Activated CD4-positive, alpha-beta memory T cell treated with anti-CD3 and anti-CD28 coated beads for 36 hours (primary cell): Measurements from ENCODE around the gene NFAT5. TPM values are rescaled to one million over a fixed set of nuclear protein-coding genes. Genes with fewer than 3 reads are reported as not detected.
"Not testable (repeated sequence)": the region's sequence is repeated elsewhere in the genome, so short reads cannot be mapped to it uniquely, and the experiment has no call there.

Source experiments
- CTCF ChIA-PET: fragments of 350-600 bp; sonication (Branson Sonifier 250); formaldehyde crosslinking; loops from one replicate; lab custom pipeline; 2021; ENCODE audit warnings: antibody characterized with exemption, inconsistent platforms; lab: Charles Lee
- POLR2A ChIA-PET: fragments of 350-600 bp; sonication (Branson Sonifier 250); formaldehyde crosslinking; loops from one replicate; lab custom pipeline; 2021; ENCODE audit warnings: antibody characterized with exemption; lab: Charles Lee
- DNase-seq: peaks from one replicate; pipeline ENCODE4 v3.0.0-alpha.2; 2020
- H3K27ac Mint-ChIP-seq: one replicate; pipeline ENCODE4 v1.8.0; 2021; ENCODE audit warnings: mixed read lengths
- H3K27me3 Mint-ChIP-seq: one replicate; pipeline ENCODE4 v1.8.0; 2021; ENCODE audit warnings: mixed read lengths
- H3K36me3 Mint-ChIP-seq: one replicate; pipeline ENCODE4 v1.8.0; 2021; ENCODE audit warnings: mixed read lengths
- H3K4me1 Mint-ChIP-seq: one replicate; pipeline ENCODE4 v1.8.0; 2021; ENCODE audit warnings: low read depth, mixed read lengths
- H3K4me3 Mint-ChIP-seq: one replicate; pipeline ENCODE4 v1.8.0; 2021; ENCODE audit warnings: mild to moderate bottlenecking, mixed read lengths
- H3K9me3 Mint-ChIP-seq: one replicate; pipeline ENCODE4 v1.8.0; 2021; ENCODE audit warnings: mixed read lengths
- intact Hi-C: fragments of 100-400 bp; cut with micrococcal nuclease; formaldehyde crosslinking; loops from one replicate; pipeline ENCODE4 v1.15.1; 2023
- total RNA-seq, 2 experiments: library from RNA; stranded (reverse); gene quantifications; one replicate each; pipeline ENCODE4 v1.2.3, GENCODE V29; 2021

The NFAT5 gene
- total RNA-seq, 2 experiments from 2014 or later, result 28.2 to 32.7 TPM

DNA sequence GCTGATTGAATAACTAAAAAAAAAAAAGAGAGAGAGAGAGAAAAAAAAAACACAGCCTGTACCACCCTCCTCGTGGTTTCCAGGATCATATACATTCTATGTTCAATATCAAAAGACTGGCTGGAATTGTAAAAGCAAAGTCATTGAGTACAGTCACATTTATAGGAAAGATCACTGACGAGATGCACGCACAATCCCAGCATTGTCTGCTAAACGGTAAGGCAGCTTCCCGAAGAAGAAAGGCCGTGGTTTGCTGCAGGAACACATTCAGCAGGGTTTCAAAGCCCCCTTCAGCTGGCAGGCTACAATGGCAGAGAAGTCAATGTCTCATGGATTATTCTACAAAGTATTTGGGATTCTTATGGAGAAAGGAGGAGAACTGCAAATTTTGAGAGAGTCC, 151.3 kb downstream of the NFAT5 start:
- peaks cover 4% of the 10 kb centered on the region for H3K36me3 Mint-ChIP-seq
- ChIA-PET CTCF (interaction anchor here (1.2 to 1.3 kb wide), 2 partner anchors 38 to 321 kb away, joined by 3 read pairs; partner anchors contain the start of gene NOB1), POLR2A (no interaction called here)
- no peak overlapping the region for H3K4me3 Mint-ChIP-seq
- no peaks in the 10 kb centered on the region for H3K27me3 Mint-ChIP-seq
- H3K9me3 Mint-ChIP-seq, result no peaks in the 10 kb centered on the region
- no peaks in the 10 kb centered on the region for H3K4me1 Mint-ChIP-seq
- H3K27ac Mint-ChIP-seq, result no peak overlapping the region
- DNase-seq, result no peak
- intact Hi-C loops, result no loop called here

DNA sequence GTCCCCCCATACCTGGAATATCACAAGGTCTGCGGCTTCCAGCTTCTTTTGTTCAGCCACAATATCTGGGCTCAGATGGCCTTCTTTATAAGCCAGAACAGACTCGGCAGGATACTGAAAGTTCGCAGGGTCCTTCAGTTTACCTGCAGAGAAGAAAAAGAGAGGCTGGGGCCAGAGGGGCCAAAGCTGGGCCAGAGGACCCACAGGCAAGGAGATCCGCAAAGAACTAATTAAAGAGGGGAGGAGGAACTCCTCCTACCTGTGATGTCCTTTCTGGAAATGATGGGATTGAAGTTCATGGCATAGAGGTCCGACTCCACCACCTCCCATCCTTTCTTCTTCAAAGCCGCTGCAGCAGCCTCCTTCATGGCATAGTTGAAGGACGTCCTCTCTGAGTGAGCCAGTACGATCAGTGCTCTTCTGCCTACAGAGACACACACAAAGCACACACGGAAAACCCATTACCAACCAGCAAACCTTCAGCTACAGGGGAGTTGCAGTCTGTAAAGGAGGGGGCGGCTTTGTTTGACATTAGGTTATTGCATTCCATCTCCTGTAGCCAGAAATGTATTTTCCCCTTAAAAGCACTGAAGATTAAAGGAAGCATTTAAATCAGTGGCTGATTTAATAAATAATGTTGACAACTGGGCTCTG, 152.5 kb downstream of the NFAT5 start:
- no peaks in the 10 kb centered on the region for H3K27me3 Mint-ChIP-seq
- peaks cover 2% of the 10 kb centered on the region for H3K36me3 Mint-ChIP-seq
- no peaks in the 10 kb centered on the region for H3K4me1 Mint-ChIP-seq
- intact Hi-C loops, result no loop called here
- CTCF ChIA-PET, result interaction anchor here (1.2 to 1.3 kb wide), 3 partner anchors 20 to 322 kb away, joined by 3 read pairs; partner anchors contain the start of gene NOB1
- H3K27ac Mint-ChIP-seq, result no peak overlapping the region
- no peak for DNase-seq
- no peak overlapping the region for H3K4me3 Mint-ChIP-seq
- POLR2A ChIA-PET, result no interaction called here
- no peaks in the 10 kb centered on the region for H3K9me3 Mint-ChIP-seq

DNA sequence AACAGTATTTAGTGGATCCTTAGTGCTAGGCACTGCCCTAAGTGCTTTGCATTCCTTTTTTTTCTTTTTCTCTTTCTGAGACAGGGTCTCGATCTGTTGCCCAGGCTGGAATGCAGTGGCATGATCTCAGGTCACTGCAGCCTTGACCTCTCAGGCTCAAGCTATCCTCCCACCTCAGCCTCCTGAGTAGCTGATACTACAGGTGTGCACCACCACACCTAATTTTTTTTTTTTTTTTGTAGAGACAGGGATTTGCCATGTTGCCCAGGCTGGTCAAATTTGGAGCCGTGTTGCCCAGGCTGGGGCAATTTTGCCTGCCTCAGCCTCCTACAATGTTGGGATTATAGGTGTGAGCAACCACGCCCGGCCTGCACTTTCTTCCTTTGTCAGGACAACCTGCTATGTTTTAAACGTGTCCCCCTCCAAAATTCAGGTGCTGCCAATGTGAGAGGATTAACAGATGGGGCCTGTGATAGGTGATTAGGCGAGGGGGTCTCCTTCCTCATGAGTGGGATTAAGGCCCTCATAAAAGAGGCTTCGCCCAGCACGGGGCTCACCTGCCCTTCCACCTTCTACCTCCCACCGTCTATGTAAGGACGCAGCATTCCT, 155.2 kb downstream of the NFAT5 start:
- H3K27me3 Mint-ChIP-seq, result no peaks in the 10 kb centered on the region
- ChIA-PET POLR2A (no interaction called here), CTCF (interaction anchor here (0.6 to 1.8 kb wide), 4 partner anchors 12 to 342 kb away, joined by 3 to 13 read pairs (median 4); partner anchors contain the start of gene NOB1)
- intact Hi-C loops, result no loop called here
- H3K36me3 Mint-ChIP-seq, result no peaks in the 10 kb centered on the region
- peaks cover 5% of the 10 kb centered on the region for H3K4me1 Mint-ChIP-seq
- no peaks in the 10 kb centered on the region for H3K9me3 Mint-ChIP-seq
- no peak overlapping the region for H3K27ac Mint-ChIP-seq
- DNase-seq, result no peak
- H3K4me3 Mint-ChIP-seq, result no peak overlapping the region

DNA sequence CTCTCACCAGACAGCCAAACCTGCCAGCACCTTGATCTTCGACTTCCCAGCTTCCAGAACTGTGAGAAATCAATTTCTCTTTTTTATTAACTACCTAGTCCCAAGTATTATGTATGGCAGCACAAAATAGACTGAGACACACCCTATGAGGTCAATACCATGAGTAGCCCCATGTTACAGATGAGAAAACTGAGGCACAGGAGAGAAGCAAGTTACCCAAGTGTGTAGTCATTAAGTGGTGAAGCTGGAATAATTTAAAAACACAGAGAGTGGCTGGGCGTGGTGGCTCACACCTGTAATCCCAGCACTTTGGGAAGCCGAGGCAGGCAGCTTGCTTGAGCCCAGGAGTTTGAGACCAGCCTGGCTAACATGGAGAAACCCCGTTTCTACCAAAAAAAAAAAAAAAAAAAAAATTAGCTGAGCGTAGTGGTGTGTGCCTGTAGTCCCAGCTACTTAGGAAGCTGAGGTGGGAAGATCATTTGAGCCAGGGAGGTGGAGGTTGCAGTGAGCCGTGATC, 155.7 kb downstream of the NFAT5 start:
- POLR2A ChIA-PET, result interaction anchor here (0.6 kb wide), 1 partner anchor 284 kb away, joined by 3 read pairs; no protein-coding TSS in a partner anchor

DNA sequence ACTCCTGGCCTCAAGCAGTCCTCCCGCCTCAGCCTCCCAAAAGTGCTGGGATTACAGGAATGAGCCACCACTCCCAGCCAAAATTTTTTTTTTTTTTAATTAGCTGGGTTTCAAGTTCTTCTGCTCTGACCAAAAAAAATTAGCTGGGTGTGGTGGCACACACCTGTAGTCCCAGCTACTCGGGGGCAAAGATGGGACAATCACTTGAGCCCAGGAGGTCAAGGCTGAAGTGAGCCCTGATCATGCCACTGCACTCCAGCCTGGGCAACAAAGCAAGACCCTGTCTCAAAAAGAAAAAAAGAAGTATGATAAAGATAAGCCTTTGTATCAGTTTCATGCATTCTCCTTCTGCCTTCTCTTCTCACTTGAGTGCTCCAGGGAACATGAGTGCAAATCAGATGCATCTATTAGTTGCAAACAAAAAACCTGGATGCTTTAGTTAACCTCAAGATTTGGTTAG, 158.7 kb downstream of the NFAT5 start:
- no peaks in the 10 kb centered on the region for H3K36me3 Mint-ChIP-seq
- CTCF ChIA-PET, result interaction anchor here (0.6 to 6.5 kb wide), 2 partner anchors 30 to 49 kb away, joined by 3 to 54 read pairs; partner anchors contain the start of gene NOB1
- intact Hi-C loops, result no loop called here
- POLR2A ChIA-PET, result interaction anchor here (1.4 kb wide), 1 partner anchor 30 kb away, joined by 5 read pairs; the partner anchor contains the start of gene NOB1
- DNase-seq, result no peak
- no peaks in the 10 kb centered on the region for H3K9me3 Mint-ChIP-seq
- H3K27me3 Mint-ChIP-seq, result no peaks in the 10 kb centered on the region
- no peak overlapping the region for H3K4me3 Mint-ChIP-seq
- H3K27ac Mint-ChIP-seq, result no peak overlapping the region
- H3K4me1 Mint-ChIP-seq, result peaks cover 17% of the 10 kb centered on the region

More for the DNA sequence above, 155.7 kb downstream of the NFAT5 start:
- Mint-ChIP-seq H3K9me3 (no peaks in the 10 kb centered on the region), H3K4me1 (peaks cover 9% of the 10 kb centered on the region), H3K27me3 (no peaks in the 10 kb centered on the region), H3K27ac (no peak overlapping the region), H3K36me3 (no peaks in the 10 kb centered on the region), H3K4me3 (no peak overlapping the region)
- no peak for DNase-seq
- CTCF ChIA-PET, result interaction anchor here (0.6 to 1.8 kb wide), 3 partner anchors 12 to 343 kb away, joined by 4 to 13 read pairs (median 5); partner anchors contain the start of gene NOB1
- intact Hi-C loops, result no loop called here

DNA sequence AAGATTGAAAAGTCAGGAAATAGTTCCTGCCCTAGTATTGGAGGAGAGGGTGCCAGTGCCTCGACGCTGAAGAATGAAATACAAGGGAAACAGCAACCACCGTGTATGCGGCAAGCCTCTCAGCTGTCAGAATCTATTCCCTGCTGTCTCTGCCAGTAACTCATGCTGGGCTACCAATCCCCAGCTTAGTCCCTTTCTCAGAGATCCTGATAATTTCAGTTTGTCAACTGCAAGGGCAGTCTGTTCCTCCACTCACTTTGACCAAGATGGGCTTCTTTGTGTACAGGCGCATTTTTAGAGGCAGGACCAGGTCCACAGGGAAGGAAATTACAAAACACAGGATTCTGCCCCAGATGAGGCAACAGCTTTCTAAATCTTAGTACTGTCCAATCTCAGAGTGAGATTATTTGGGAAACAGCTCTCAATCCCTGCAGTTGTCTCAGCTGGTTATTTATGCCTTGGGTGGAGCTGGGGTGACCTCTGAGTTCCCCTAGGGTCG, 159.3 kb downstream of the NFAT5 start:
- ChIA-PET CTCF (interaction anchor here (6.5 kb wide), 1 partner anchor 29 kb away, joined by 54 read pairs; the partner anchor contains the start of gene NOB1), POLR2A (interaction anchor here (1.4 kb wide), 1 partner anchor 30 kb away, joined by 5 read pairs; the partner anchor contains the start of gene NOB1)
- no peak for DNase-seq
- H3K4me1 Mint-ChIP-seq, result peaks cover 17% of the 10 kb centered on the region
- H3K27ac Mint-ChIP-seq, result no peak overlapping the region
- H3K27me3 Mint-ChIP-seq, result no peaks in the 10 kb centered on the region
- no peaks in the 10 kb centered on the region for H3K9me3 Mint-ChIP-seq
- intact Hi-C loops, result no loop called here
- no peak overlapping the region for H3K4me3 Mint-ChIP-seq
- no peaks in the 10 kb centered on the region for H3K36me3 Mint-ChIP-seq

DNA sequence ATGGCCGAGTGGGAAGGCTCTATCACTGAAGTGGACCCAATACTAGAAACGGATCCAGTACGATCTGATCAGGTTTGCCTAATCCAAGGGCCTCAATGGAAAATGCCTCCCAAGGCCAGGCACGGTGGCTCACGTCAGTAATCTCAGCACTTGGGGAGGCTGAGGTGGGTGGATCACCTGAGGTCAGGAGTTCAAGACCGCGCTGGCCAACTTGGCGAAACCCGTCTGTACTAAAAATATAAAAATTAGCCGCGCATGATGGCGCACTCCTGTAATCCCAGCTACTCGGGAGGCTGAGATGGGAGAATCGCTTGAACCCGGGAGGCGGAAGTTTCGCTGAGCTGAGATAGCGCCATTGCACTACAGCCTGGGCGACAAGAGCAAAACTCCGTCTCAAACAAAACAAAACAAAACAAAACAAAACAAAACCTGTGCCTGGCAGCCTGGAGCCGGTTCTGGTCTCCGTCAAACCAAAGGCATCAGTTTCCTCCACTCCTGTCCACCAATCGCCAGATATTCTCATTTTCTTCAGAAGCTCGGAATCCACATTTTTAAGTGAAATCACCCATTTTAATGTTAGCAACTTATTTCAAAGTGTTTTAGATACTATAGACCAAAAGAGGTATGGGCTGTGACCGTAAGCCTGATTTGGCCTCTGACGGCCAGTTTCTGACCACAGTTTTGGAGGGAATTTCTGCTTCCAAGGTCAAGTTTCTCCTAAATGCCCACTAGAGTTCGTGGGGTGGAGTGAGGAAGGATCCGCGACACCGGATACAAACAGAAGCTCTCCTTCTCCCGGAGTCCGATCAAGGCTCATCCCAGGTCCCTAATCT, 159.9 kb downstream of the NFAT5 start:
- Mint-ChIP-seq H3K4me1 (peaks cover 17% of the 10 kb centered on the region), H3K27ac (peak overlapping the region; percentile 86), H3K36me3 (no peaks in the 10 kb centered on the region), H3K9me3 (no peaks in the 10 kb centered on the region), H3K4me3 (peak overlapping the region; percentile 87), H3K27me3 (no peaks in the 10 kb centered on the region)
- ChIA-PET CTCF (interaction anchor here (0.6 to 6.5 kb wide), 3 partner anchors 28 to 597 kb away, joined by 3 to 54 read pairs (median 3); partner anchors contain the start of gene NOB1), POLR2A (interaction anchor here (0.6 to 2.3 kb wide), 4 partner anchors 12 to 330 kb away, joined by 3 to 15 read pairs (median 5); partner anchors contain the start of gene NOB1)
- intact Hi-C loops, result loop anchor here (1.0 kb wide), 4 partner anchors 16 to 301 kb away; partner anchors contain the start of genes CYB5B and NOB1
- no peak for DNase-seq

DNA sequence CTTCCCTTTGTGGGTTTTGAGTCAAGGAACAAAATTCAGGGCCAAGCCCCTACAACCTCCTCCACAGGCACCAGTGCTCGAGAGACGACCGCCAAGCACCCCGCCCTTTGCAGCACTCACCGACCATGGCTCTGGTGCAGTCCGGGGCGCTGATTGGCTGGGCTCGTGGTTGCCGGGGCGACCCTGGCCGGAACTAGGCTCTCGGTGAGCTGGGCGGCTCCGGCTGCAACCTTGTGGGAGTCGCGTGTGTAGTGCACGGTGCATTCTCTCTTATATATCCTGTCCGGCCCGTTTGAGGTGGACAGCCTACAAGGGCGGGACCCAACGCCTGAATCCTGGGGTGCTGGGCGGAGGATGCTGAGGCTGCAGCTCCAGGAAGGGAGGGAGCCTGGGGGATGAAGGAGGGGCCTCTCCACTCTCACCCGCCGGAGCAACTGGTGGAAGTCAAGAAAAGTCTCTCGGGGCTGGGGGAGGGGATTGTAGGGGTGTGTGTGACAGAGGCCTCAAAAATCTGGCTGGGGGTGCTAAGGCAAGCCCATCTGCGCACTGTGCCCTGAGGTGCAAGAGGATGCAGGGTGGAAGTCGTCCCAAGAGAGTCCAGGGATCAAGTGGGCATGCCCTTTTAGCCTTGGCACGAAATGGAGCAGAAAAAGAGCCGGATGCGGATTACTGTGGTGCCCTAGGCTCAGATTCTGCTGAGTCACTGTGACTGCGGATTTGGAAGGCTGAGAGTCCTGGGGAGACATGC, 160.7 kb downstream of the NFAT5 start, which contains the start of gene NQO1:
Gene NQO1, minus strand, starts transcription at position 248 of the 748 bp plus-strand sequence. Its CDS starts 121 bp downstream, at position 127.
- Mint-ChIP-seq H3K4me3 (peak within 1 kb of the TSS; percentile 87), H3K27me3 (no peaks in the 10 kb centered on the region), H3K9me3 (no peaks in the 10 kb centered on the region), H3K36me3 (no peaks in the 10 kb centered on the region), H3K27ac (peak within 1 kb of the TSS; percentile 86), H3K4me1 (peaks cover 17% of the 10 kb centered on the region)
- ChIA-PET CTCF (interaction anchor here (0.6 to 6.5 kb wide), 4 partner anchors 28 to 597 kb away, joined by 3 to 54 read pairs (median 3); partner anchors contain the start of gene NOB1), POLR2A (interaction anchor here (0.8 to 2.3 kb wide), 3 partner anchors 11 to 330 kb away, joined by 3 to 15 read pairs (median 6); partner anchors contain the start of gene NOB1)
- peak; percentile 96 for DNase-seq
- intact Hi-C loops, result loop anchor here (1.0 kb wide), 4 partner anchors 17 to 302 kb away; partner anchors contain the start of genes CYB5B and NOB1

DNA sequence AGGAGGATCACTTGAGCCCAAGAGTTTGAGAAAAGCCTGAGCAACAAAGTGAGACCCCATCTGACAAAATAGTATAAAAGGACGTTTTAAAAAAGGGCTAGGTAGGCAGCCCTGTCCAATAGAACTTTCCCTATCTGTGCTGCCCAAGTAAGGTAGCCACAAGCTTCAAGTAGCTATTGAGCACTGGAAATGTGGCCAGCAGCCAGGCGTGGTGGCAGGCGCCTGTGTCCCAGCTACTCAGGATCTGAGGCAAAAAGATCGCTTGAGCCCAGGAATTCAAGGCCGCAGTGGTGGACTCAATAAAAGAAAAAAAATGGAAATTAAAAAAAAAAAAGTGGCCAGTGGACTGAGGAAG, 162.1 kb downstream of the NFAT5 start:
- Mint-ChIP-seq H3K9me3 (no peaks in the 10 kb centered on the region), H3K27me3 (no peaks in the 10 kb centered on the region), H3K4me3 (peak overlapping the region; percentile 87), H3K4me1 (peaks cover 17% of the 10 kb centered on the region), H3K36me3 (no peaks in the 10 kb centered on the region), H3K27ac (no peak overlapping the region)
- no peak for DNase-seq
- POLR2A ChIA-PET, result interaction anchor here (2.3 kb wide), 1 partner anchor 26 kb away, joined by 15 read pairs; the partner anchor contains the start of gene NOB1
- CTCF ChIA-PET, result interaction anchor here (1.4 to 6.5 kb wide), 2 partner anchors 19 to 26 kb away, joined by 4 to 54 read pairs; partner anchors contain the start of gene NOB1
- intact Hi-C loops, result no loop called here

DNA sequence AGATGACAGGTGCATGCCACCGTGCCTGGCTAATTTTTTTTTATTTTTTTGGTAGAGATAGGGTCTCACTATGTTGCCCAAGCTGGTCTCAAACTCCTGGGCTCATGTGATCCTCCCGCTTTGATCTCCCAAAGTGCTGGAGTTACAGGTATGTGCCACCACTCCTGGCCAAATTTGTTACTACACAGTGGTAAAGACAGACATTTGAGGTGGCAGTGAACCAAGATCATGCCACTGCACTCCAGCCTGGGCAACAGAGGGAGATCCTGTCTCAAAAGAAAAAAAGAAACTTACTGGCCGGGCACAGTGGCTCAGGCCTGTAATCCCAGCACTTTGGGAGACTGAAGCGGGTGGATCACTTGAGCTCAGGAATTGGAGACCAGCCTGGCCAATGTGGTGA, 163.3 kb downstream of the NFAT5 start:
- CTCF ChIA-PET, result interaction anchor here (6.5 kb wide), 1 partner anchor 25 kb away, joined by 54 read pairs; the partner anchor contains the start of gene NOB1
- DNase-seq, H3K9me3 Mint-ChIP-seq, intact Hi-C loops, H3K4me3 Mint-ChIP-seq, POLR2A ChIA-PET, H3K36me3 Mint-ChIP-seq, H3K27me3 Mint-ChIP-seq, H3K27ac Mint-ChIP-seq: not testable (repeated sequence)
- H3K4me1 Mint-ChIP-seq, result peaks cover 17% of the 10 kb centered on the region
